Spinal cord (tissue), 10 donors: ENCODE data around the gene NUPR1. TPM values are rescaled to one million over a fixed set of nuclear protein-coding genes. Genes with fewer than 3 reads are reported as not detected.
"Not testable (repeated sequence)": the region's sequence is repeated elsewhere in the genome, so short reads cannot be mapped to it uniquely, and the experiment has no call there.

ENCODE experiments used
- DNase-seq, 6 donors: peaks; one replicate each; pipeline versions ENCODE4 v3.0.0 to v3.0.0-alpha.2; 2013 to 2015; ENCODE audit warnings: low spot score in 6 of 6, low read depth in 4 of 6
- H3K27ac ChIP-seq: one replicate; pipeline ENCODE4 v1.5.1; 2013; ENCODE audit warnings: low read depth, low read length, control low read depth
- H3K27me3 ChIP-seq: one replicate; pipeline ENCODE4 v1.6.1; 2013; ENCODE audit warnings: low read length; ENCODE audit not compliant: control insufficient read depth, insufficient read depth
- H3K36me3 ChIP-seq: one replicate; pipeline ENCODE4 v1.6.1; 2013; ENCODE audit warnings: low read length; ENCODE audit not compliant: control insufficient read depth, insufficient read depth
- H3K4me1 ChIP-seq: one replicate; pipeline ENCODE4 v1.6.1; 2013; ENCODE audit warnings: low read length; ENCODE audit not compliant: control insufficient read depth, insufficient read depth
- H3K4me3 ChIP-seq: one replicate; pipeline ENCODE4 v1.5.1; 2013; ENCODE audit warnings: low read depth, low read length, control low read depth
- H3K9me3 ChIP-seq: one replicate; pipeline ENCODE4 v1.6.1; 2013; ENCODE audit warnings: low read length; ENCODE audit not compliant: control insufficient read depth, insufficient read depth
- WGBS: methylation state at CpG from one replicate; pipeline ENCODE4 v1.1.5; 2013; ENCODE audit warnings: missing lambda C conversion rate; ENCODE audit not compliant: insufficient coverage; 5-methylcytosine and 5-hydroxymethylcytosine counted together
- polyA plus RNA-seq, 2 donors: library from polyadenylated mRNA; unstranded; fragments of 120-200 nt; gene quantifications; one replicate each; pipeline ENCODE4 v1.2.1, GENCODE V29; 2013; ENCODE audit not compliant: insufficient read length in 2 of 2
- total RNA-seq, 2 donors: library from RNA; depleted of rRNA in 1 of 2; stranded (reverse); fragments of 120-200 nt in 1 of 2; fragments of >200 nt in 1 of 2; gene quantifications; one replicate each; pipeline versions ENCODE4 v1.2.3 to v1.2.4, GENCODE V29; 2013 to 2014
- donor health status: healthy.

Gene NUPR1
- total and polyA plus RNA-seq, 4 donors = 1.6 to 54.2 (median 18.0) TPM

DNA sequence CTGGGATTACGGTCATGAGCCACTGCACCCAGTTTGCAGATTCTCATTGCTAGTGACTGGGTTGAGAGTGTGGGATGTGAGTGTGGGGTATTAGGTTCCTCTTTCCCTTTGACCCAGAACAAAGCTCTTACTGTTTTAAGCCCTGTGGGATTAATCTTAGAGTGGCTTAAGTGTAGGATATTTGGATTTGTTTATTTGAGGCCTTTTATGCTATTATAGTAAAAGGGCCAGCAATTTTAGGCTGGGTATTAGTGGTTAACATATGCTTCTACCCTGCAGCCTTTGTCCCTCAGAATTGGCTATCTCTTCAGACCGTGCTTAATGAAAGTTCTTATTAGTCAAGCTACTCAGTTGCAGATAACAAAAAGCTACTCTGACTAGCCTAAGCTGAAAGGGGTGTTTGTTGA is 18.1 kb upstream of the NUPR1 start:
- Histone ChIP-seq H3K4me3 (no peak overlapping the region), H3K4me1 (peaks cover 12% of the 10 kb centered on the region), H3K27ac (no peak overlapping the region), H3K9me3 (no peaks in the 10 kb centered on the region), H3K36me3 (peaks cover 11% of the 10 kb centered on the region), H3K27me3 (no peaks in the 10 kb centered on the region)
- peak in 1 of 6 donors; percentile 4 for DNase-seq
- WGBS = no CpG with 5 or more reads among the region's 2 CpGs

DNA sequence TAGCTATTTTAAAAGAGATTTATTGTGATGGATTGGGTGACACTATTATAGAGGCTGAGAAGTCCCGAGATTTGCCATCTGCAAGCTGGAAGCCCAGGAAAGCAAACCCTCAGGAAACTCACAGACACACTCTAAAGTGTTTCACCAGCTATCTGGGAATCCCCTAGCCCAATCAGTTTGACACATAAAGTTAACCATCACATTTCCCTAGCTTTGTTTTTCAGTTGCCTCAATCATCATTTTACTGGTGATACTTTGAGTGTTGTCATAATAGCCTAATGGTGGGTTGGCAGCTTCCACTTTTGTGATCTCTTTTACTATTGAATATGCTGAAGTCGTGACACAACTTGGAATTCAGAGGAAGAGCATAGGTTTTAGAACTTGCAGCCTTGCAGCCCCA is 16.8 kb upstream of the NUPR1 start:
- H3K9me3 ChIP-seq = no peaks in the 10 kb centered on the region
- no peak overlapping the region for H3K4me3 ChIP-seq
- no peak overlapping the region for H3K27ac ChIP-seq
- H3K36me3 ChIP-seq = peaks cover 11% of the 10 kb centered on the region
- DNase-seq = no peak
- WGBS = 80% methylated on average over 1 of the region's 2 CpGs
- H3K4me1 ChIP-seq = peaks cover 12% of the 10 kb centered on the region
- no peaks in the 10 kb centered on the region for H3K27me3 ChIP-seq

DNA sequence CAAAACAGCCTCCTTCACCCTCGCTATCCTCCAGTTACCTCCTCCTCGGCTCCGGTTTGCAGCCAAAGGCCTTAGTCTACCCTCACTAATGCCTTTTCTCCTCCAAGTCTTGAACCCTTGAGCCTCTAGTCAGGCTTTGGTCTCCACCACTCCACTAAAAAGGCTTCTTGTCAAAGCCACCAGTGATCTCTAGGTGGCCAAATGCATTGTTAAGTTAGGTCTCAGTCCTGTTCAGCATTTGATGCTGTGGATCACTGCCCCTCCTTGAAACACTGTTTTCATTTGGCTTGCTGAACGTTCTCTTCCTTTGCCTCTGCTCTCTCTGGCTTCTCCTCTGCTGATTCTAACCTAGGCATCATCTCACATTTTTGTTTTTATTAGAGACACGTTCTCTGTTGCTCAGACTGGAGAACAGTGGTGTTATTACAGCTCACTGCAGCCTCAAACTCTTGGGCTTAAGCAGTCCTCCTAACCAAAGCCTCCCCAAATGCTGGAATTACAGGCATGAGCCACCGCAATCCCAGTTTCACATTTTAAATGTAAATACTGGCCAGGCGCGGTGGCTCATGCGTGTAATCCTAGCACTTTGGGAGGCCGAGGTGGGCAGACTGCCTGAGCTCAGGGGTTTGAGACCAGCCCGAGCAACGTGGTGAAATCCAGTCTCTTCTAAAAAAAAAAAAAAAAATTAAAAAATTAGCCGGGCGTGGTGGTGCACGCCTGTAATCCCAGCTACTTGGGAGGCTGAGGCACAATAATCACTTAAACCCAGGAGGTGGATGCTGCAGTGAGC is 16.1 kb upstream of the NUPR1 start:
- peaks cover 11% of the 10 kb centered on the region for H3K36me3 ChIP-seq
- peak overlapping the region; percentile 48 for H3K4me3 ChIP-seq
- WGBS = 90% methylated on average over 13 of the region's 15 CpGs
- H3K27me3 ChIP-seq = no peaks in the 10 kb centered on the region
- H3K27ac ChIP-seq = no peak overlapping the region
- peaks cover 12% of the 10 kb centered on the region for H3K4me1 ChIP-seq
- H3K9me3 ChIP-seq = no peaks in the 10 kb centered on the region
- no peak for DNase-seq

DNA sequence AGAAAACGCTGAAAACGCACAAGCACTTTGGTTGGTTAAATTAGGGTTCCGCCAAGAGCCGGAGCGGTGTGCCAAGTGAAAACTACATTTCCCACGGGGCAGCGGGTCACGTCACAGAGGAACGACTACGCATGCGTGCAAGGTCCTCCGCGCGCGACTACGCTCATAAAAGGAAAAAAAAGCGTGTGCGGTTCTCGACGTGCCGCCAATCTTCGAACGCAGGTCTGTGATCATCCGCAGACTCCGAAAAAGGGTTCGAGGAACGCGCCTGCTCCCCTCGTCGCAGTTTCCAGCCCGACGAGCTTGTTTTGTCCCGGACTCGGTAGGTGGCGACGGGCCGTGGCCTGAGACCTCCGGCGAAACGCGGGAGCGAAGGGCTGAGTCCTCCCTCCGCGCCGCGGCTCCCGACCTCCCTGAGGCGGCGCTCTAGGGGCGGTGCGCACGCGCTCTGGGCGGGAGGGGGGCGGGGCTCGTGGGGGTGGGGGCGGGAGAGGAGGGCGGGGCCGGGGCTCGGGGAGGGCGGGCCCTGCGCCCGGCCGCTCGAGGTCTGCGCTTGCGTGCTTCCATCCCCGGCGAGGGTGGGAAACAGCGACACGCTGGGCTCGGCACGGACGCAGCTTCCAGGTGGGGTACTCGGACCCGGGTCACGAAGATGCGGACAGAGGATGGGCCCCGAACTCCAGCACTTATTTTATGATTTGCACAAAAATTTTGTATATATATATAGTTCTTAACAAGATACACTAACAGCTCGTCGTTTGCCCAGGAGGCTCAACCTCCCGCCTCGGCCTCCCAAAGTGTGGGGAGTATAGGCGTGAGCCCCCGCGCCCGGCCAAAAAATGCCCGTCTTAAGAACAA is 15.2 kb upstream of the NUPR1 start, which contains the start of gene SGF29:
TSS of gene SGF29 (plus strand) at position 145 of the 858 bp plus-strand sequence. CDS start 27,150 bp downstream, outside the sequence.
- Histone ChIP-seq H3K4me1 (peaks cover 12% of the 10 kb centered on the region), H3K4me3 (peak within 1 kb of the TSS; percentile 90), H3K9me3 (no peaks in the 10 kb centered on the region), H3K27me3 (no peaks in the 10 kb centered on the region), H3K36me3 (peaks cover 10% of the 10 kb centered on the region), H3K27ac (peak within 1 kb of the TSS; percentile 99)
- DNase-seq = peak; percentile 88 to 98 (median 94)
- 2% methylated on average over 48 of the region's 88 CpGs for WGBS

DNA sequence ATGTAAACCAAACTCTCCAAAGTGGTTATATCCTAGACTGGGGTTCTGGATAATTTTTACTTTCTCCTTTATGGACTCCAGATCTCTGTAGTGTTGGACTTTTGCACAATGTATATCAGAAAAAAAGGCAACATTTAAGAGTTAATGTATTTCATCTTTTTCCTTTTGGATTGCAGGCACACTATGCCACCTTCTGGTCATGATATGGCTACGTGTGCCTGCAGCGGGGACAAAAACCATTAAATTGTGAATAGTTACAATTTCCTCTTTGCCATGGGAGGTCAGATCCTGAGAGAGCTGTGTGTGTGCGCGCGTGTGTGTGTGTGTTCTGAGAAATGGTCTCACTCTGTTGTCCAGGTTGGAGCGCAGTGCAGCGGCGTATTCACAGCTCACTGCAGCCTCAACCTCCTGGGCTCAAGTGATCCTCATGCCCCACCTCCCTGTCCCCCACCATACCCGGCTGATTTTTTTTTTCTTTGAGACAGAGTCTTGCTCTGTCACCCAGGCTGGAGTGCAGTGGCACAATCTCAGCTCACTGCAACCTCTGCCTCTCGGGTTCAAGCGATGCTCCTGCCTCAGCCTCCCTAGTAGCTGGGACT is 10.6 kb upstream of the NUPR1 start:
- Histone ChIP-seq H3K36me3 (no peaks in the 10 kb centered on the region), H3K4me3 (no peak overlapping the region), H3K4me1 (peaks cover 9% of the 10 kb centered on the region), H3K27me3 (no peaks in the 10 kb centered on the region), H3K27ac (no peak overlapping the region), H3K9me3 (no peaks in the 10 kb centered on the region)
- 54% methylated on average over 9 of the region's 11 CpGs for WGBS
- DNase-seq = peak in 2 of 6 donors; percentile 49 to 71

DNA sequence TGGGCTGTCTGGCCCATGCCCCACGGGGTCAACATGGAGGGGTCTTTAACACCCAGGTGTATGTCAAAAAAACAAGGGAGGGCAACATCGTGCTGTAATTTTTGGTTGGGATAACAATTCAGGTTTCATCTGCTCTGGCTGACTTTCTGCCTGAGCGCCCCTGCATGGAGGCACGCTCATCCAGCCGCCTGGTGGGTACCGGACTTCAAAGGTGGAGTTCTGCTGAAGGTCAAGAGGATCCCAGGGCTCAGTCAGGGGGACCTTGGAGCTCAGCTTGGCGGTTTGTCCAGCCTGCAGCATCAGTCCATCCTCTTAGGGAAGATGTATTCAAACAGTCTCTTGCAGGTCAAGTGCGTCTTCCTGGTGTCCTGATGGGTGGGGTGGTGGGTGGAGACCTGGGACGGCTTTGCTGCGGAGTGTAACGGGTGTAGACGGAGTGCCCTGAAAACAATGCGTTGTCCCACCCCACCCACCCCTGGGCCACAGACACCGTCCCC is 9.6 kb upstream of the NUPR1 start:
- Histone ChIP-seq H3K36me3 (no peaks in the 10 kb centered on the region), H3K4me3 (no peak overlapping the region), H3K4me1 (peaks cover 3% of the 10 kb centered on the region), H3K9me3 (no peaks in the 10 kb centered on the region), H3K27ac (no peak overlapping the region), H3K27me3 (no peaks in the 10 kb centered on the region)
- no peak for DNase-seq
- 74% methylated on average over 7 of the region's 14 CpGs for WGBS

DNA sequence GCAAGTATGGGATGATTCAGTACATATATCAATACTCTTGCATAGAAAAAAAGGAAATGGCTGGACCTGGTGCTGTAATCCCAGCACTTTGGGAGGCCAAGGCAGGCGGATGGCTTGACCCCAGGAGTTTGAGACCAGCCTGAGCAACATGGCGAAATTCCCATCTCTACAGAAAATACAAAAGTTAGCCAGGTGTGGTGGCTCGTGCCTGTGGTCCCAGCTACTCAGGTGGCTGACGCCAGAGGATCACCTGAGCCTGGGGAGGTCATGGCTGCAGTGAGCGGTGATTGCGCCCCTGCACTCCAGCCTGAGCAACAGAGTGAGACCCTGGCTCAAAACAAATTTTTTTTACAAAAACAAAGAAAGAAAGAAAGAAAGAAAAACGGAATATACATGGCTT is 7.9 kb upstream of the NUPR1 start:
- 89% methylated on average over 5 of the region's 7 CpGs for WGBS
- Histone ChIP-seq H3K36me3 (no peaks in the 10 kb centered on the region), H3K27me3 (no peaks in the 10 kb centered on the region), H3K4me1 (peaks cover 3% of the 10 kb centered on the region), H3K27ac (no peak overlapping the region), H3K4me3 (no peak overlapping the region), H3K9me3 (no peaks in the 10 kb centered on the region)
- DNase-seq = no peak

DNA sequence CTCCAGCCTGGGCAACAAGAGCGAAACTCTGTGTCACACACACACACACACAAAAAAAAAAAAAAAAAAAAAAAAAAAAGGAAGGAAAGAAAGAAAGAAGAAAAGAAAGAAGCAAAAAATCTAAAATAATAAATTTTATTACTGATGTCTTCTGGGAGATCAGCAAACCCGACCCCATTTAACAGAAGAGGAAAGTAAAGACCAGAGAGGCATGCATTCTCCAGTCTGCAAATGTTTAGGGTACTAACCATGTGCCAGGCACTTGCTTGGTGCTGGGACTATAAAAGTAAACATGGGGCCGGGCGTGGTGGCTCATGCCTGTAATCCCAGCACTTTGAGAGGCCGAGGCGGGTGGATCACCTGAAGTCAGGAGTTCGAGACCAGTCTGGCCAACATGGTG is 7.2 kb upstream of the NUPR1 start:
- not testable (repeated sequence) for H3K27ac ChIP-seq, H3K9me3 ChIP-seq, H3K4me3 ChIP-seq, H3K36me3 ChIP-seq, H3K27me3 ChIP-seq, H3K4me1 ChIP-seq, DNase-seq
- WGBS = 91% methylated on average over 5 of the region's 7 CpGs

DNA sequence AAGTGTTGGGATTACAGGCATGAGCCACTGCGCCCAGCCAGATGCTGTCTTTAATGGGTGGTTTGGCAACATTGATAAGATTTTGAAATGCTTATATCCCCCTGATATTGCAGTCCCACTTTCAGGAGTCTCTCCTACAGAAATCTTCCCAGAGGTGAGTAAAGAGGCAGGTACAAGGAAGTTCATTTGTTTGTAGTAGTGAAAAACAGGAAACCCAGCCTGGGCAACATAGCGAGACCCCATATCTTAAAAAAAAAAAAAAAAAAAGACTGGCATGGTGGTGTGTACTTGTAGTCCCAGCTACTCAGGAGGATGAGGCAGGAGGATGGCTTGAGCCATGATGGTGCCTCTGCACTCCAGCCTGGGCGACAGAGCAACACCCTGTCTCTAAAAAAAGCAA is 6.2 kb upstream of the NUPR1 start:
- no peaks in the 10 kb centered on the region for H3K27me3 ChIP-seq
- H3K9me3 ChIP-seq = no peaks in the 10 kb centered on the region
- H3K27ac ChIP-seq = no peak overlapping the region
- WGBS = no CpG with 5 or more reads among the region's 3 CpGs
- peaks cover 3% of the 10 kb centered on the region for H3K4me1 ChIP-seq
- no peak for DNase-seq
- no peaks in the 10 kb centered on the region for H3K36me3 ChIP-seq
- no peak overlapping the region for H3K4me3 ChIP-seq
